Measurements from ENCODE around the gene HOXA3.

HOXA3 gene

DNA sequence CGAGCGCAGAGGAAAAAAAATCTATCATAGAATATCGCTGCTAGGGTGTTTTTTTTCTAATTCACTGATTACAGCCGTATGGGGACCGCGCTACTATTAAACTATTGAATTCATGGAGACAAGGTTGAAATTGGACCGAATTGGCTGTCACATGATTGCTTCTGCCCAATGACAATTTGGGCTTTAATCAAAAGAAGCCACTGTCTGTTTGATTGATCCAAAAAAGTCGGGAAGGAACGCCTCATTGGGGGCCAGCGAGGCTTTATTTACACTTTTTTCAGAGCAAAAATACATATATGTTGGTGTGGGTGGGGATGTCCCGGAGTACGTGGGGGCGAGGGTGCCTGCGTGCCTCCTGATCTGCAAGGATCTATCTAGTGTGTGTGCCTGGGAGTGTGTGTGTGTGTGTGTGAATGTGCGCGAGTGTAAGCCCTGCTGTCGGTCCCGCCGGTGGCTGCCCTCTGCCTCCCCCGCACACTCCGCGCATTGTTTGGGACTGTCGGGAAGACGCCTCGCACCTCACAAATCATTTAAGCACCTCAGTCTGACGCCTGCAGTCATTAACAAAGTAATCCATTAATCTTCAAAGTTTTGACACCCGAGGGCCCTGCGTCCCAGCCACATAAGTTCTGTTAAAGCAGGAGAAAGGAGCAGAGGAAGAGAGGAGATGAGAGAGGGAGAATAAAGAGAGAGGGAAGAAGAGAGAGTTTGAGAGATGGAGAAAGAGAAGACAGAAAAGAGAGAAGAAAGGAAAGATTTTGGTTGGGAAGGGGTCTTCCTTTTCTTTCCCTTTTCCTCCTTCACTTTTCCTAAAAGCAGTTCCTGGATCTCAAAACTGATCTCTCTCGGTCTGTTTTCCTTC lies 49.6 kb downstream of the HOXA3 start, which contains the start of gene HOXA2:
TSS of gene HOXA2 (minus strand) at position 103 of the 862 bp plus-strand sequence. CDS start 183 bp downstream, outside the sequence.
- DNase-seq (ENCODE audit: low read depth), result no peak

DNA sequence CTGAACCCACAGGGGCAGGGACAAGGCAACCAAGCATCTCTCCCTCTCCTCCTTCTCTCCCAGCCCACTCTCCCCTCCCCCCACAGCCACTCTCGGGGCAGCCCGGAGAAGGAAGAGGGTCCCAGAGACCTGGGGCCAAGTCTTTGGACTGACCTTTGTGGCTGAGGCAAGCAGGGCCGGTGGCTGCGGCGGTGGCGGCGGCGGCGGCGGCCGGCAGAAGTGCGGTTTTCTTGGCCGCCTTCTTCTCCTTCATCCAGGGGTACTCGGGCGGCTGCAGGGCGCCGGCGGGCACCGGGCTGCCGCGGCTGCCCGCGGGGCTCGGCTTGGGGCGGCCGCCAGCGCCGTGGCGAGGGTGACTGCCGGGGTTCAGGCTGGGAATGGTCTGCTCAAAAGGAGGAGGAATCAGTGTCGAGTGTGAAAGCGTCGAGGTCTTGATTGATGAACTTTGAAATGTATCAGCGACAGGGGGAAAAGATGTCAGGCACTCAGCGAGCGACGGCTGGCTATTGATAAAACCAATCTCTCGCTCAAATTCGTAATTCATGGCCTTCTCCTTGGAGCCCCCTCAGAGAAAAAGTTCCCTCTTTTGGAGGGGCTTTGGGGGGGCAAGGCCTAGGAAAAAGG lies 50.3 kb downstream of the HOXA3 start:
- DNase-seq (ENCODE audit: low read depth), result no peak

GRCh38 chr7:27101171-27101956 lies 51.0 kb downstream of the HOXA3 start:
- peak; percentile 54 for DNase-seq (ENCODE audit: low read depth)

GRCh38 chr7:27100694-27101170 lies 51.7 kb downstream of the HOXA3 start:
- DNase-seq (ENCODE audit: low read depth), result no peak

GRCh38 chr7:27099453-27100370 lies 52.7 kb downstream of the HOXA3 start:
- DNase-seq (ENCODE audit: low read depth), result no peak

- DNase-seq (ENCODE audit: low read depth), result peak; percentile 55
Observed at GRCh38 chr7:27098578-27099451, 53.6 kb downstream of the HOXA3 start.

- peak; percentile 46 for DNase-seq (ENCODE audit: low read depth)
Observed at GRCh38 chr7:27097686-27098577, 54.5 kb downstream of the HOXA3 start.

GRCh38 chr7:27096768-27097514 lies 55.4 kb downstream of the HOXA3 start:
- DNase-seq (ENCODE audit: low read depth), result peak; percentile 58

- DNase-seq (ENCODE audit: low read depth), result peak; percentile 88
Observed at GRCh38 chr7:27095897-27096767, 56.3 kb downstream of the HOXA3 start, which contains the start of gene HOXA1. Gene HOXA1, minus strand, starts transcription at chr7:27096000. Its CDS starts 88 bp downstream, at chr7:27095912.

GRCh38 chr7:27095050-27095896 lies 57.1 kb downstream of the HOXA3 start:
- peak; percentile 17 for DNase-seq (ENCODE audit: low read depth)

- DNase-seq (ENCODE audit: low read depth), result no peak
Observed at GRCh38 chr7:27094304-27095049, 57.9 kb downstream of the HOXA3 start.

DNA sequence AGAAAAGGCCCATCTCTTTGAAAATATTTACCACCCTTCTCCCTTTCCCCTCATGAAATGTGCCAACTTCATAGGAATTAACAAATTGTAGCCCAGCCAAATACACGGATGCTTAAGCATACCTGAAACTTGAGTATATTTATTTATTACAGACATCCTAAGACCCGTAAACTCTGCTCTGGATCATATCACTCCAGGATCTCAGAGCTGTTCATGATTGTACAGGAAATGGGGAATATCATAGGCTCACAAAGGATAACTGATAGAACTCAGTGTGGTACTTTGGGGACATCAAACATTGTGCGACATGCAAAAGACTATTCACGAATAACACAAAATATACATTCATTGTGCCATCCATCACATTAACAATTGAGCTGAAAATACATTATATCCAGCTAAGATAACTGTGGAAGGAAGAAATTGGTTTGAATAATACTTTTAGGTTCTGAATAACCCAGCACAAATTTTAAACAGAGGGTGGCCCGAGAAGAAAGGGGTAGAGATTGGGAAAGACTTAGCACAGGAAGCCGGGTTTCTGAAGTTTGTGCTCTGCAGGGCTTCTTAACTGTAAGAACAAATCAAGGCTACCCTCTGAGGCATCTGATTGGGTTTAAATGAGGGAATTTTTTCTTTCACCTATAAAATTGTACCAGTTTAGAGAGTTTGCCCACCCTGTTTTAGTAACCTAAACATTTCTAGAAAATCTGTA lies 59.0 kb downstream of the HOXA3 start:
- no peak for DNase-seq (ENCODE audit: low read depth)

- DNase-seq (ENCODE audit: low read depth), result no peak
Observed at GRCh38 chr7:27092819-27093110, 59.6 kb downstream of the HOXA3 start.

- no peak for DNase-seq (ENCODE audit: low read depth)
Observed at GRCh38 chr7:27091941-27092818, 60.2 kb downstream of the HOXA3 start.
